ENCODE data around the gene SLC1A7. TPM values are rescaled to one million over a fixed set of nuclear protein-coding genes. Genes with fewer than 3 reads are reported as not detected.

The SLC1A7 gene
- total and polyA plus RNA-seq, 2 experiments from 2014 or later: not detected

DNA sequence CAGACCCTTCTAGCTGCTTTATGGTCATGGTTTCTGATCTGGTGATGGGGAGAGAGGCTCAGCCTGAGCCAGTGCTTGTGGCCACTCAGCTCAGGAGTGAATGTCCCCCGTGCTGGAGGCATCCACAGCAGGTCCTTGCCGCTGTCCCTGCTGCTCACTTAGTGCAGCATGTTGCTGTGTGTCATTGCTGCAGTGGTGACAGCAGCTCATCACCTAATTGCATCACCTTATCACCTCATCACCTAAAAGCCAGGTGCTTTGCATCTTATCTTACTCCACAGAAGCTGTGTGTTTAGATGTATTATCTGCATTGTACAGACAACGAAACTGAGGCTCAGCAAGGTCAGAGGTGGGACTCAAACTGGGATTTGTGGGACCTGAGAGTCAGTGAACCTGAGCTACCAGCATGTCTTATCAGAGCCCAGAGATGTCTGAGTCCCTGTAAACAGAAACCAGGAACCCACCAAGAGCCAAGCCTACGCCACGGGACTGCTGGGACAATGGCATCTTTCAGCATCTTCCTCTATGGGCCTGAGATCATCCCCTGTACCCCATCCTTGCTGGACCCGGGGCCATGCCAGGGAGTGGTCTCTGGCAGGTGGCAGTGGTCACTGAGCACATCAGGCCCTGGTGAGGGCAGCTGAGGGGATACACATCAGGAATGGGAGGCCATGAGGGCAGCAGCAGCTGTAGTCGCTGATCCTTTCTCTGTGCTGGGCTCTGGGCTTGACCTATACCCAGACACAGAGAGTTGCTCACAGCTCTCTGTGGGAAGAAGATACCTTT lies 73.9 kb downstream of the SLC1A7 start:
- Histone ChIP-seq H3K79me2 (replicated peaks; ENCODE audit: insufficient read depth) (no peaks in the 10 kb centered on the region), H3K27me3 (ENCODE audit: insufficient read depth) (peaks cover 17% of the 10 kb centered on the region), H3K4me2 (no peak overlapping the region), H3K4me3 (no peak overlapping the region), H3K36me3 (ENCODE audit: insufficient read depth) (no peaks in the 10 kb centered on the region), H4K20me1 (replicated peaks; ENCODE audit: insufficient read depth) (no peaks in the 10 kb centered on the region), H3K4me1 (ENCODE audit: insufficient read depth) (no peaks in the 10 kb centered on the region), H2AFZ (no peak overlapping the region), H3K27ac (ENCODE audit: low read depth) (no peak overlapping the region), H3F3A (replicated peaks; ENCODE audit: low read depth) (no peaks in the 10 kb centered on the region), H3K9me2 (ENCODE audit: insufficient read depth) (no peaks in the 10 kb centered on the region)
- Mint-ChIP-seq H3K4me3 (no peak overlapping the region), H3K27ac (no peak overlapping the region), H3K36me3 (ENCODE audit: low read depth) (no peaks in the 10 kb centered on the region), H3K27me3 (ENCODE audit: insufficient read depth, low read depth, poor library complexity) (peaks cover 19% of the 10 kb centered on the region), H3K4me1 (peaks cover 2% of the 10 kb centered on the region; the same call in 2 of the 3 replicates), H3K9me3 (no peaks in the 10 kb centered on the region)
- ATAC-seq: no peak
- no peak for DNase-seq (ENCODE audit: low spot score)
- TF ChIP-seq, protein P1, sequence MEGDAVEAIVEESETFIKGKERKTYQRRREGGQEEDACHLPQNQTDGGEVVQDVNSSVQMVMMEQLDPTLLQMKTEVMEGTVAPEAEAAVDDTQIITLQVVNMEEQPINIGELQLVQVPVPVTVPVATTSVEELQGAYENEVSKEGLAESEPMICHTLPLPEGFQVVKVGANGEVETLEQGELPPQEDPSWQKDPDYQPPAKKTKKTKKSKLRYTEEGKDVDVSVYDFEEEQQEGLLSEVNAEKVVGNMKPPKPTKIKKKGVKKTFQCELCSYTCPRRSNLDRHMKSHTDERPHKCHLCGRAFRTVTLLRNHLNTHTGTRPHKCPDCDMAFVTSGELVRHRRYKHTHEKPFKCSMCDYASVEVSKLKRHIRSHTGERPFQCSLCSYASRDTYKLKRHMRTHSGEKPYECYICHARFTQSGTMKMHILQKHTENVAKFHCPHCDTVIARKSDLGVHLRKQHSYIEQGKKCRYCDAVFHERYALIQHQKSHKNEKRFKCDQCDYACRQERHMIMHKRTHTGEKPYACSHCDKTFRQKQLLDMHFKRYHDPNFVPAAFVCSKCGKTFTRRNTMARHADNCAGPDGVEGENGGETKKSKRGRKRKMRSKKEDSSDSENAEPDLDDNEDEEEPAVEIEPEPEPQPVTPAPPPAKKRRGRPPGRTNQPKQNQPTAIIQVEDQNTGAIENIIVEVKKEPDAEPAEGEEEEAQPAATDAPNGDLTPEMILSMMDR (conservative IDR thresholded peaks at IDR 0.05; ENCODE audit: low read depth in 2 of 2): no peak
- TF ChIP-seq ZNF331 (CRISPR knock-in tag; IDR thresholded peaks at IDR 0.05; ENCODE audit: low read depth) (no peak), EZH2phosphoT487 (IDR thresholded peaks at IDR 0.05; ENCODE audit: unreplicated experiment) (no peak), ZNF114 (CRISPR knock-in tag; IDR thresholded peaks at IDR 0.05) (no peak), CREB1 (CRISPR knock-in tag; IDR thresholded peaks at IDR 0.05; ENCODE audit: low read depth) (no peak), NANOG (IDR thresholded peaks at IDR 0.05; ENCODE audit: borderline replicate concordance) (no peak), STAT1 (IDR thresholded peaks at IDR 0.05; ENCODE audit: unreplicated experiment) (no peak), POLR2AphosphoS5 (IDR thresholded peaks at IDR 0.05; ENCODE audit: low read depth) (no peak), JUNB (IDR thresholded peaks at IDR 0.05; ENCODE audit: unreplicated experiment) (no peak), EZH2 (IDR thresholded peaks at IDR 0.05; ENCODE audit: low read depth, unreplicated experiment) (no peak)
- TF ChIP-seq, protein P2, sequence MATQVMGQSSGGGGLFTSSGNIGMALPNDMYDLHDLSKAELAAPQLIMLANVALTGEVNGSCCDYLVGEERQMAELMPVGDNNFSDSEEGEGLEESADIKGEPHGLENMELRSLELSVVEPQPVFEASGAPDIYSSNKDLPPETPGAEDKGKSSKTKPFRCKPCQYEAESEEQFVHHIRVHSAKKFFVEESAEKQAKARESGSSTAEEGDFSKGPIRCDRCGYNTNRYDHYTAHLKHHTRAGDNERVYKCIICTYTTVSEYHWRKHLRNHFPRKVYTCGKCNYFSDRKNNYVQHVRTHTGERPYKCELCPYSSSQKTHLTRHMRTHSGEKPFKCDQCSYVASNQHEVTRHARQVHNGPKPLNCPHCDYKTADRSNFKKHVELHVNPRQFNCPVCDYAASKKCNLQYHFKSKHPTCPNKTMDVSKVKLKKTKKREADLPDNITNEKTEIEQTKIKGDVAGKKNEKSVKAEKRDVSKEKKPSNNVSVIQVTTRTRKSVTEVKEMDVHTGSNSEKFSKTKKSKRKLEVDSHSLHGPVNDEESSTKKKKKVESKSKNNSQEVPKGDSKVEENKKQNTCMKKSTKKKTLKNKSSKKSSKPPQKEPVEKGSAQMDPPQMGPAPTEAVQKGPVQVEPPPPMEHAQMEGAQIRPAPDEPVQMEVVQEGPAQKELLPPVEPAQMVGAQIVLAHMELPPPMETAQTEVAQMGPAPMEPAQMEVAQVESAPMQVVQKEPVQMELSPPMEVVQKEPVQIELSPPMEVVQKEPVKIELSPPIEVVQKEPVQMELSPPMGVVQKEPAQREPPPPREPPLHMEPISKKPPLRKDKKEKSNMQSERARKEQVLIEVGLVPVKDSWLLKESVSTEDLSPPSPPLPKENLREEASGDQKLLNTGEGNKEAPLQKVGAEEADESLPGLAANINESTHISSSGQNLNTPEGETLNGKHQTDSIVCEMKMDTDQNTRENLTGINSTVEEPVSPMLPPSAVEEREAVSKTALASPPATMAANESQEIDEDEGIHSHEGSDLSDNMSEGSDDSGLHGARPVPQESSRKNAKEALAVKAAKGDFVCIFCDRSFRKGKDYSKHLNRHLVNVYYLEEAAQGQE (IDR thresholded peaks at IDR 0.05; ENCODE audit: unreplicated experiment): no peak
- TF ChIP-seq, protein P3, sequence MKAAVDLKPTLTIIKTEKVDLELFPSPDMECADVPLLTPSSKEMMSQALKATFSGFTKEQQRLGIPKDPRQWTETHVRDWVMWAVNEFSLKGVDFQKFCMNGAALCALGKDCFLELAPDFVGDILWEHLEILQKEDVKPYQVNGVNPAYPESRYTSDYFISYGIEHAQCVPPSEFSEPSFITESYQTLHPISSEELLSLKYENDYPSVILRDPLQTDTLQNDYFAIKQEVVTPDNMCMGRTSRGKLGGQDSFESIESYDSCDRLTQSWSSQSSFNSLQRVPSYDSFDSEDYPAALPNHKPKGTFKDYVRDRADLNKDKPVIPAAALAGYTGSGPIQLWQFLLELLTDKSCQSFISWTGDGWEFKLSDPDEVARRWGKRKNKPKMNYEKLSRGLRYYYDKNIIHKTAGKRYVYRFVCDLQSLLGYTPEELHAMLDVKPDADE (IDR thresholded peaks at IDR 0.05): no peak
- TF ChIP-seq, protein P4, sequence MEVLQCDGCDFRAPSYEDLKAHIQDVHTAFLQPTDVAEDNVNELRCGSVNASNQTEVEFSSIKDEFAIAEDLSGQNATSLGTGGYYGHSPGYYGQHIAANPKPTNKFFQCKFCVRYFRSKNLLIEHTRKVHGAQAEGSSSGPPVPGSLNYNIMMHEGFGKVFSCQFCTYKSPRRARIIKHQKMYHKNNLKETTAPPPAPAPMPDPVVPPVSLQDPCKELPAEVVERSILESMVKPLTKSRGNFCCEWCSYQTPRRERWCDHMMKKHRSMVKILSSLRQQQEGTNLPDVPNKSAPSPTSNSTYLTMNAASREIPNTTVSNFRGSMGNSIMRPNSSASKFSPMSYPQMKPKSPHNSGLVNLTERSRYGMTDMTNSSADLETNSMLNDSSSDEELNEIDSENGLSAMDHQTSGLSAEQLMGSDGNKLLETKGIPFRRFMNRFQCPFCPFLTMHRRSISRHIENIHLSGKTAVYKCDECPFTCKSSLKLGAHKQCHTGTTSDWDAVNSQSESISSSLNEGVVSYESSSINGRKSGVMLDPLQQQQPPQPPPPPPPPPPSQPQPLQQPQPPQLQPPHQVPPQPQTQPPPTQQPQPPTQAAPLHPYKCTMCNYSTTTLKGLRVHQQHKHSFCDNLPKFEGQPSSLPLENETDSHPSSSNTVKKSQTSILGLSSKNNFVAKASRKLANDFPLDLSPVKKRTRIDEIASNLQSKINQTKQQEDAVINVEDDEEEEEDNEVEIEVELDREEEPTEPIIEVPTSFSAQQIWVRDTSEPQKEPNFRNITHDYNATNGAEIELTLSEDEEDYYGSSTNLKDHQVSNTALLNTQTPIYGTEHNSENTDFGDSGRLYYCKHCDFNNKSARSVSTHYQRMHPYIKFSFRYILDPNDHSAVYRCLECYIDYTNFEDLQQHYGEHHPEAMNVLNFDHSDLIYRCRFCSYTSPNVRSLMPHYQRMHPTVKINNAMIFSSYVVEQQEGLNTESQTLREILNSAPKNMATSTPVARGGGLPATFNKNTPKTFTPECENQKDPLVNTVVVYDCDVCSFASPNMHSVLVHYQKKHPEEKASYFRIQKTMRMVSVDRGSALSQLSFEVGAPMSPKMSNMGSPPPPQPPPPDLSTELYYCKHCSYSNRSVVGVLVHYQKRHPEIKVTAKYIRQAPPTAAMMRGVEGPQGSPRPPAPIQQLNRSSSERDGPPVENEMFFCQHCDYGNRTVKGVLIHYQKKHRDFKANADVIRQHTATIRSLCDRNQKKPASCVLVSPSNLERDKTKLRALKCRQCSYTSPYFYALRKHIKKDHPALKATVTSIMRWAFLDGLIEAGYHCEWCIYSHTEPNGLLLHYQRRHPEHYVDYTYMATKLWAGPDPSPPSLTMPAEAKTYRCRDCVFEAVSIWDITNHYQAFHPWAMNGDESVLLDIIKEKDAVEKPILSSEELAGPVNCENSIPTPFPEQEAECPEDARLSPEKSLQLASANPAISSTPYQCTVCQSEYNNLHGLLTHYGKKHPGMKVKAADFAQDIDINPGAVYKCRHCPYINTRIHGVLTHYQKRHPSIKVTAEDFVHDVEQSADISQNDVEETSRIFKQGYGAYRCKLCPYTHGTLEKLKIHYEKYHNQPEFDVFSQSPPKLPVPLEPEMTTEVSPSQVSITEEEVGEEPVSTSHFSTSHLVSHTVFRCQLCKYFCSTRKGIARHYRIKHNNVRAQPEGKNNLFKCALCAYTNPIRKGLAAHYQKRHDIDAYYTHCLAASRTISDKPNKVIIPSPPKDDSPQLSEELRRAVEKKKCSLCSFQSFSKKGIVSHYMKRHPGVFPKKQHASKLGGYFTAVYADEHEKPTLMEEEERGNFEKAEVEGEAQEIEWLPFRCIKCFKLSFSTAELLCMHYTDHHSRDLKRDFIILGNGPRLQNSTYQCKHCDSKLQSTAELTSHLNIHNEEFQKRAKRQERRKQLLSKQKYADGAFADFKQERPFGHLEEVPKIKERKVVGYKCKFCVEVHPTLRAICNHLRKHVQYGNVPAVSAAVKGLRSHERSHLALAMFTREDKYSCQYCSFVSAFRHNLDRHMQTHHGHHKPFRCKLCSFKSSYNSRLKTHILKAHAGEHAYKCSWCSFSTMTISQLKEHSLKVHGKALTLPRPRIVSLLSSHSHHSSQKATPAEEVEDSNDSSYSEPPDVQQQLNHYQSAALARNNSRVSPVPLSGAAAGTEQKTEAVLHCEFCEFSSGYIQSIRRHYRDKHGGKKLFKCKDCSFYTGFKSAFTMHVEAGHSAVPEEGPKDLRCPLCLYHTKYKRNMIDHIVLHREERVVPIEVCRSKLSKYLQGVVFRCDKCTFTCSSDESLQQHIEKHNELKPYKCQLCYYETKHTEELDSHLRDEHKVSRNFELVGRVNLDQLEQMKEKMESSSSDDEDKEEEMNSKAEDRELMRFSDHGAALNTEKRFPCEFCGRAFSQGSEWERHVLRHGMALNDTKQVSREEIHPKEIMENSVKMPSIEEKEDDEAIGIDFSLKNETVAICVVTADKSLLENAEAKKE (CRISPR knock-in tag; IDR thresholded peaks at IDR 0.05): no peak
